Panc1 (cell line): Measurements from ENCODE around the gene RGS21. TPM values are rescaled to one million over a fixed set of nuclear protein-coding genes. Genes with fewer than 3 reads are reported as not detected.

Experiments used
- ATAC-seq: fragments of 200-7000 bp; cut with Tn5 transposase; 2 replicates; pipeline ENCODE4 v1.9.1; 2020; ENCODE audit warnings: mild to moderate bottlenecking, moderate library complexity
- BruUV-seq: library from RNA; stranded (reverse); fragments of 400-500 nt; replicated peaks from 2 replicates; lab custom pipeline; 2021; lab: Mats Ljungman, UMichigan
- CTCF ChIA-PET: fragments of 300-600 bp; sonication (Branson Sonifier 250); formaldehyde crosslinking; loops from one replicate; lab custom pipeline; 2022; ENCODE audit warnings: antibody characterized with exemption; lab: Charles Lee
- POLR2A ChIA-PET: fragments of 300-600 bp; sonication (Branson Sonifier 250); formaldehyde crosslinking; loops from one replicate; lab custom pipeline; 2022; ENCODE audit warnings: antibody characterized with exemption; lab: Charles Lee
- DNase-seq: peaks from one replicate; pipeline ENCODE4 v3.0.0-alpha.2; 2010; ENCODE audit warnings: low read depth, low spot score
- H3K27ac ChIP-seq: 2 replicates; pipeline ENCODE4 v1.5.1; 2011; ENCODE audit warnings: mild to moderate bottlenecking, low read length, inconsistent platforms
- H3K27me3 ChIP-seq: fragments of 200-500 bp; sonication (Bioruptor generic); 2 replicates; pipeline ENCODE4 v1.6.0; 2014; ENCODE audit warnings: low read length, inconsistent platforms; ENCODE audit not compliant: control insufficient read depth, insufficient read depth
- H3K36me3 ChIP-seq: fragments of 200-500 bp; sonication (Bioruptor generic); 2 replicates; pipeline ENCODE4 v1.5.1; 2014; ENCODE audit warnings: inconsistent platforms, mild to moderate bottlenecking, low read length, moderate library complexity; ENCODE audit not compliant: control insufficient read depth, insufficient read depth
- H3K4me1 ChIP-seq: 2 replicates; pipeline ENCODE4 v1.5.1; 2011; ENCODE audit warnings: inconsistent platforms, mild to moderate bottlenecking, low read length, moderate library complexity; ENCODE audit not compliant: control insufficient read depth, insufficient read depth
- H3K4me3 ChIP-seq, 2 experiments: 2 replicates each; pipeline ENCODE4 v1.5.1; 2011 to 2012; ENCODE audit warnings: low read depth in 2 of 2, low read length in 2 of 2, mild to moderate bottlenecking in 2 of 2, inconsistent platforms in 1 of 2, moderate library complexity in 1 of 2
- H3K9me3 ChIP-seq: fragments of 200-500 bp; sonication (Bioruptor generic); 2 replicates; pipeline ENCODE4 v1.5.1; 2014; ENCODE audit warnings: low read depth, mild to moderate bottlenecking, inconsistent platforms, low read length, moderate library complexity; ENCODE audit not compliant: control insufficient read depth, insufficient read depth
- CTCF ChIP-seq: fragments of 450-650 bp; IDR thresholded peaks from 2 replicates; pipeline ENCODE4 v1.5.1; 2017; ENCODE audit warnings: mild to moderate bottlenecking
- POLR2AphosphoS5 ChIP-seq: IDR thresholded peaks from 2 replicates; pipeline ENCODE4 v1.6.1; 2012; ENCODE audit warnings: mild to moderate bottlenecking, low read depth, low read length, moderate library complexity
- SIN3A ChIP-seq: IDR thresholded peaks from 2 replicates; pipeline ENCODE4 v1.6.1; 2012; ENCODE audit warnings: low read depth, mild to moderate bottlenecking, low read length, moderate library complexity, borderline replicate concordance; ENCODE audit not compliant: insufficient read depth
- TCF7L2 ChIP-seq: IDR thresholded peaks from 2 replicates; pipeline ENCODE4 v1.6.1; 2011; ENCODE audit warnings: mild to moderate bottlenecking, low read depth, low read length, inconsistent platforms
- in situ Hi-C: cut with HindIII; loops from 2 replicates; pipeline ENCODE4 v1.10.0; 2016; ENCODE audit warnings: low sequenced_read_pairs, low pct_unique_long_range_greater_than_20kb
- intact Hi-C: fragments of 100-400 bp; cut with micrococcal nuclease; formaldehyde crosslinking; loops from one replicate; pipeline ENCODE4 v1.10.0; 2022; ENCODE audit not compliant: unreplicated experiment
- total RNA-seq: library from RNA; stranded (reverse); gene quantifications from one replicate; pipeline ENCODE4 v1.2.1, GENCODE V29; 2021; ENCODE audit not compliant: unreplicated experiment
- TF ChIP-seq, protein P1 (sequence below), 2 experiments: IDR thresholded peaks; 2 replicates each; pipeline ENCODE4 v1.6.1; 2011 to 2012; ENCODE audit warnings: low read depth in 2 of 2, control low read depth in 1 of 2, low read length in 1 of 2, mild to moderate bottlenecking in 1 of 2, moderate library complexity in 1 of 2; ENCODE audit not compliant: insufficient read depth in 1 of 2

Gene RGS21
- total RNA-seq, 1 experiment from 2014 or later, result not detected

DNA sequence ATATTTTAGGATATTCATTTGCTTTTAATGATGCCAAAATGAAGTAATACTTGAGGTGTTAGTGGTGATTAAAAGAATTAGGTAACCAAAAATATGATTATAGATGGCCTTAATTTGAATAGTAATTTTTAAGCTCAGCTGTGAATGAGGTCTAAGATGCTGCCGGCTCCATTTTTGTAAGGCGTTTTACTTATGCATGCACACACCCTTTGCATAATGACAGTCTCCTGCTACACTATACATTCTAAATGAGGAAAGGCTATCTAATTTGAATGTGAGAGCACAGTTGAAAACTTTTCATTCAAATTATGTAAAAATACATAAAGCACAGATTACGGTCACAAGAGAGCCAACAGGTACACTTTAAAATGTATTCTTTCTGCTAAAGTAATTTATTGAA is 41.6 kb downstream of the RGS21 start:
- no peak overlapping the region for H3K4me3 ChIP-seq
- intact Hi-C loops (no loop called here), in situ Hi-C loops (no loop called here)
- H3K9me3 ChIP-seq, result 0 out of 2 replicates have a peak, but pooled peaks cover 2% of the 10 kb centered on the region
- no TSS peak for BruUV-seq
- ChIA-PET POLR2A (no interaction called here), CTCF (no interaction called here)
- TF ChIP-seq SIN3A (no peak), POLR2AphosphoS5 (no peak), TCF7L2 (no peak), CTCF (no peak)
- TF ChIP-seq, protein P1, sequence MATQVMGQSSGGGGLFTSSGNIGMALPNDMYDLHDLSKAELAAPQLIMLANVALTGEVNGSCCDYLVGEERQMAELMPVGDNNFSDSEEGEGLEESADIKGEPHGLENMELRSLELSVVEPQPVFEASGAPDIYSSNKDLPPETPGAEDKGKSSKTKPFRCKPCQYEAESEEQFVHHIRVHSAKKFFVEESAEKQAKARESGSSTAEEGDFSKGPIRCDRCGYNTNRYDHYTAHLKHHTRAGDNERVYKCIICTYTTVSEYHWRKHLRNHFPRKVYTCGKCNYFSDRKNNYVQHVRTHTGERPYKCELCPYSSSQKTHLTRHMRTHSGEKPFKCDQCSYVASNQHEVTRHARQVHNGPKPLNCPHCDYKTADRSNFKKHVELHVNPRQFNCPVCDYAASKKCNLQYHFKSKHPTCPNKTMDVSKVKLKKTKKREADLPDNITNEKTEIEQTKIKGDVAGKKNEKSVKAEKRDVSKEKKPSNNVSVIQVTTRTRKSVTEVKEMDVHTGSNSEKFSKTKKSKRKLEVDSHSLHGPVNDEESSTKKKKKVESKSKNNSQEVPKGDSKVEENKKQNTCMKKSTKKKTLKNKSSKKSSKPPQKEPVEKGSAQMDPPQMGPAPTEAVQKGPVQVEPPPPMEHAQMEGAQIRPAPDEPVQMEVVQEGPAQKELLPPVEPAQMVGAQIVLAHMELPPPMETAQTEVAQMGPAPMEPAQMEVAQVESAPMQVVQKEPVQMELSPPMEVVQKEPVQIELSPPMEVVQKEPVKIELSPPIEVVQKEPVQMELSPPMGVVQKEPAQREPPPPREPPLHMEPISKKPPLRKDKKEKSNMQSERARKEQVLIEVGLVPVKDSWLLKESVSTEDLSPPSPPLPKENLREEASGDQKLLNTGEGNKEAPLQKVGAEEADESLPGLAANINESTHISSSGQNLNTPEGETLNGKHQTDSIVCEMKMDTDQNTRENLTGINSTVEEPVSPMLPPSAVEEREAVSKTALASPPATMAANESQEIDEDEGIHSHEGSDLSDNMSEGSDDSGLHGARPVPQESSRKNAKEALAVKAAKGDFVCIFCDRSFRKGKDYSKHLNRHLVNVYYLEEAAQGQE (IDR thresholded peaks at IDR 0.05; ENCODE audit: insufficient read depth in 1 of 2, low read depth in 2 of 2, low read length in 1 of 2), result no peak
- no peaks in the 10 kb centered on the region for H3K4me1 ChIP-seq
- H3K36me3 ChIP-seq, result no peaks in the 10 kb centered on the region
- no peak for ATAC-seq
- DNase-seq, result no peak
- no peaks in the 10 kb centered on the region for H3K27me3 ChIP-seq
- H3K27ac ChIP-seq, result no peak overlapping the region

GRCh38 chr1:192358822-192359221 is 42.0 kb downstream of the RGS21 start:
- Histone ChIP-seq H3K4me3 (no peak overlapping the region), H3K36me3 (no peaks in the 10 kb centered on the region), H3K9me3 (0 out of 2 replicates have a peak, but pooled peaks cover 2% of the 10 kb centered on the region), H3K4me1 (no peaks in the 10 kb centered on the region), H3K27ac (no peak overlapping the region), H3K27me3 (no peaks in the 10 kb centered on the region)
- POLR2A ChIA-PET, result no interaction called here
- DNase-seq (no peak), ATAC-seq (no peak)
- TF ChIP-seq POLR2AphosphoS5 (no peak), TCF7L2 (no peak), CTCF (no peak), SIN3A (no peak)
- TF ChIP-seq, protein P1 (IDR thresholded peaks at IDR 0.05; ENCODE audit: insufficient read depth in 1 of 2, low read depth in 2 of 2, low read length in 1 of 2), result no peak
- in situ Hi-C loops, result no loop called here
- CTCF ChIA-PET, result no interaction called here
- intact Hi-C loops, result no loop called here
- no TSS peak for BruUV-seq
